GM13977 (cell line): ENCODE measurements around the gene AFF3.

Experiments used
- DNase-seq: peaks from one replicate; pipeline ENCODE4 v3.0.0; 2012; ENCODE audit warnings: low spot score
- CTCF ChIP-seq: IDR thresholded peaks from 2 replicates; pipeline ENCODE4 v1.5.1; 2012; ENCODE audit warnings: mild to moderate bottlenecking, control low read depth; ENCODE audit not compliant: insufficient read depth; ENCODE audit errors: extremely low read depth, missing control alignments
- in situ Hi-C: fragments of 300-500 bp; cut with MboI; formaldehyde crosslinking; loops from one replicate; pipeline ENCODE4 v1.12.0; 2022; ENCODE audit warnings: low sequenced_read_pairs, low pct_unique_long_range_greater_than_20kb, mixed read lengths, inconsistent platforms; ENCODE audit not compliant: unreplicated experiment

Gene AFF3

GRCh38 chr2:99675130-99675661 lies 467.2 kb downstream of the AFF3 start:
- DNase-seq, result no peak
- TF ChIP-seq CTCF, result no peak
- in situ Hi-C loops, result no loop called here

- DNase-seq, result no peak
- in situ Hi-C loops, result no loop called here
- TF ChIP-seq CTCF, result no peak
Measured at GRCh38 chr2:99674090-99674489, 468.3 kb downstream of the AFF3 start.

GRCh38 chr2:99672766-99673350 lies 469.5 kb downstream of the AFF3 start:
- DNase-seq, result no peak
- in situ Hi-C loops, result no loop called here
- no peak for TF ChIP-seq CTCF

GRCh38 chr2:99670768-99671734 lies 471.3 kb downstream of the AFF3 start:
- no peak for TF ChIP-seq CTCF
- in situ Hi-C loops, result no loop called here
- no peak for DNase-seq

GRCh38 chr2:99666256-99666655 lies 476.1 kb downstream of the AFF3 start:
- in situ Hi-C loops, result no loop called here
- no peak for TF ChIP-seq CTCF
- DNase-seq, result no peak

- TF ChIP-seq CTCF, result no peak
- no peak for DNase-seq
- in situ Hi-C loops, result no loop called here
Measured at GRCh38 chr2:99663641-99664040, 478.7 kb downstream of the AFF3 start.
